NCI-H526 (cell line): ENCODE results near the gene CHST8.
"Not testable (repeated sequence)": the region's sequence is repeated elsewhere in the genome, so short reads cannot be mapped to it uniquely, and the experiment has no call there.

Experiments used
- DNase-seq, 2 experiments: peaks; one replicate each; lab custom pipeline; 2025; lab: John Stamatoyannopoulos, UW

CHST8 gene

DNA sequence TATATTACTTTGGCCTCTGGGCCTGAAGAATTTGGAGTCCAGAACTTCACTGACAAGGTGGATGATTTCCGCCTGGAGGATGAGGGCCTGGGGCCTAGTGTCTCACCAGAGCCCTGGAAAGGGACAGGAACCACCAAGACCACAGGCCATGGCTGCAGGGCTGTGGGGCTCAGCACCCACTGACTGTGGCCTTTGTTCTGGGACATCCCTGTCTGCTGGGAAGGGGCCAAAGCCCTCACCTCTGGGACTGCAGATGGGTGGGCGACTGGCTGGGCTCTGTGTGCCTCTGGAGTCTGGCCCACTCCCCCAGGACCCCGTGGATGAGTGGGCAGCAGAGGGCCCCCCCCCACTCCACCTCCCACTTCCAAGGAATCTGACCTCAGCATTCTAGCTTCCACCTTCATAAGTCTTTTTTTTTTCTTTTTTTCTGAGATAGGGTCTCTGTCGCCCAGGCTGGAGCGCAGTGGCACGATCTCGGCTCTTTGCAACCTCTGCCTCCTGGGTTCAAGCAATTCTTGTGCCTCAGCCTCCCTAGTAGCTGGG lies 20.3 kb downstream of the CHST8 start:
- no peak for DNase-seq

DNA sequence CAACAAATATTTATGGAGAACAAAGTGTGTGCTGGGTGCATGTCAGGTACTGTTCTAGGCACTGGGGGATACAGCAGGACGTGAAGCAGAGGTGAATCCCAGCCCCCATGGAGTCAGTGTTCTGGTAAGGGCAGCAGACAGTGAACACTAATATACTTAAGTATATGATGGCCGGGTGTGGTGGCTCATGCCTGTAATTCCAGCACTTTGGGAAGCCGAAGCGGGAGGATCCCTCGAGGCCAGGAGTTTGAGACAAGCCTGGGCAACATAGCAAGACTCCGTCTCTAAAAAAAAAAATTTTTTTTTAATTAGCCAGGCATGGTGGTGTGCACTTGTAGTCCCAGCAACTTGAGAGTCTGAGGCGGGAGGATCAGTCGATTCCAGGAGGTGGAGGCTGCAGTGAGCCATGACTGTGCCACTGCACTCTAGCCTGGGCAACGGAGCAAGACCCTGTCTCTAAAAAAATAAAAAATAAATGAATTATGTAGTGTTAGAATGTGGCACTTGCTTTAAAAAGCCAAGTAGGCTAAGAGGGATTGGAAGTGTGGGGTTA lies 22.6 kb downstream of the CHST8 start:
- no peak for DNase-seq

DNA sequence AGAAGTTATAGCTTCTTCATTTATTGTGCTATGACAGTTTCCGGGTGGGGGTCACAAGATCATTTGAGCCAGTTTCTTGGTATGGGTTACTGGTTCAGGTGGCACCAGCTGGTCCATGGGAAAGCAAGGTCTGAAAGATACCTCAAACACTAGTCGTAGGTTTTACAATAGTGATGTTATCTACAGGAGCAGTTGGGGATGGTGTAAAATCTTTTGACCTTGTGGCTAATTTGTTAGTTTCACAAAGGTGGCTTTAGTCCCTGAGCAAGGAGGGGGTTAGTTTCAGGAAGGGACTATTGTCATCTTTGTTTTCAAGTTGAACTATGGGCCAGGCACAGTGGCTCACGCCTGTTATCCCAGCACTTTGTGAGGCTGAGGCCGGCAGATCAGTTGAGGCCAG lies 24.6 kb downstream of the CHST8 start:
- DNase-seq, result no peak

DNA sequence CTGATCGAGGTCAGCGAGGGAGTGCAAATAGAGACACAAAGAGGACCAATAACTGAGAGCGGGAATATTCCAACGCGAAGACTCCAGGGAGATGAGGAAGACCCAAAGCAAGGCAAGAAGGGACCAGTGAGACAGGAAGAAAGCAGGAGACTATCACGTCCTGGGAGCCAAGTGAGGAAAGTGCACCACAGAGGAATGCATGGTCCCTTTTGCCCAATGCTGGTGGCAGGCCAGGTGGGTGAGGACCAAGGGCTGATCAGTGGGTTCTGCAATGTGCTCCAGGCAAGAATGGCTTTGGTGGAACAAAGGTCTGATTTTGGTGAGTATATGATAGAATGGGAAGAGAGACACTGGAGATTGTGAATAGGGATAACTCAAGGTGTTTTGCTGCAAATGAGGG lies 25.4 kb downstream of the CHST8 start:
- DNase-seq, result no peak

DNA sequence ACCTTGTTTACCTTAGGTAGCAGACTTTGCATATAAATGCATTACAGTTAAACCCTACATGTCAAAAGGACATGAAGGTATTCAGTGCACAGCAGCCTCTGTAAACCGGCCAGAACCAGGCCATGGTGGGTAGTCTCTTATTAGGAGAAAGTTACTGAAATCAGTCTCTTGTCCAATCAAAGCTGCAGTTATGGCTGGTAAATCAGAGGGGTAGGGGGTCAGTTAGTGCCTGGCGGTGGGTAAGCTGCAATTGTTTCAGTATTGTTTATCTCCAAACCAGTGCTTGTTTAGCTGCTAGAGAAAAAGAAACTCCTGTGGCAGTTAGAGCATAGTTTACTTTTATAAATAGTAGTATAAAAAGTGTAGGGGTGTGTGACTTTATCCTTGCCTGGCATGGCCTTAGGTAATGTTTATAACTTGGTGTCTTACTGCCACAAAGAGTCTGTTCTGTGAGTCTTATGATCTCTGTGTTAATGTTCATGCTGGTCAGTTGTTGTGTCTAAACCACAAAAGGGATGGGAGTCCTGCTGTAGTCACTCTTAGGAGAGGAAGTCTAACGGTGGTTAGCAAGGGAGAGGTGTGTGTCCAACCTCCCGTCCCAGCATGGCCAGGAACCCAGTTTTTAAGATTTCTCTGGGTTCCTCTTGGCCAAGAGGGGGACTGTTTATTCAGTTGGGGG lies 28.0 kb downstream of the CHST8 start:
- peak in 1 of 2 experiments; percentile 79 for DNase-seq

DNA sequence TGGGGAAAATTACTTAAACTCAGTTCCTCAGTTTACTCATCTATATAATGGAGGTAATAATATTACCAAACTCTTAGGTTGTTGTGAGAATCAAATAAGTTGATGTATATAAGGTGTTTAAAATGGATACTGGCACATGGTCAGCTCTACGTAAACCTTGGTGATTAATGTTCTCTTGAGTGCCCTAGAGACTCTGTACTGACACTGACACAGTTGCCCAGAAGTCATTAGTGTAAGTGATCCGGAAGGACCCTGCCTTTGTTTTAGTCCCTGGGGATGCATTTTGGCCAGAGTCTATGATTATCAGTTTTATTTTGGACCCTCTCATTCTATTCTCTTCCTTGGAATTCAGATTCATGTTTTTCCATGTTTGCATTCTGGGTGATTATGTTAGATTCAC lies 31.9 kb downstream of the CHST8 start:
- DNase-seq, result no peak

DNA sequence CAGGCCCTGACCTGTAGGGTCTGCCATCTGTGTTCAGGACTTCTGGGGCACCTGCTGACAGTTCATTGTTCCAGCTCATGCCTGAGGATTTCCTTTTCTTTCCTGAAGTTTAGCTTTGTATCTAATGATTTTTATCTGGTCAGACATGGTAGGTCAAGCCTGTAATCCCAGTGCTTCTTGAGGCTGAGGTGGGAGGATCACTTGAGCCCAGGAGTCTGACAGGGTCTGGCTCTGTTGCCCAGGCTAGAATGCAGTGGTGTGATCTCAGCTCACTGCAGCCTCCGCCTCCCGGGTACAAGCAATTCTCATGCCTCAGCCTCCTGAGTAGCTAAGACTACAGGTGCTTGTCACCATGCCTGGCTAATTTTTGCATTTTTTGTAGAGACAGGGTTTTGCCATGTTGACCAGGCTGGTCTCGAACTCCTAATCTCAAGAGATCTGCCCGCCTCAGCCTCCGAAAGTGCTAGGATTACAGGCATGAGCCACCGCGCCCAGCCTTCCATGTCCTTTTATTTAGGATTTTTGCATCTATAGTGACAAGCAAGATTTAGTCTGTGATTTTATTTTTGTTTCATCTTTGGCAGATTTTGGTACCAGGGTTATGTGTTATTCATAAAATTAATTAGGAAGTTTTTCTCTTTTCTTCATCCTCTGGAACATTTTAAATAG lies 33.2 kb downstream of the CHST8 start:
- no peak for DNase-seq

DNA sequence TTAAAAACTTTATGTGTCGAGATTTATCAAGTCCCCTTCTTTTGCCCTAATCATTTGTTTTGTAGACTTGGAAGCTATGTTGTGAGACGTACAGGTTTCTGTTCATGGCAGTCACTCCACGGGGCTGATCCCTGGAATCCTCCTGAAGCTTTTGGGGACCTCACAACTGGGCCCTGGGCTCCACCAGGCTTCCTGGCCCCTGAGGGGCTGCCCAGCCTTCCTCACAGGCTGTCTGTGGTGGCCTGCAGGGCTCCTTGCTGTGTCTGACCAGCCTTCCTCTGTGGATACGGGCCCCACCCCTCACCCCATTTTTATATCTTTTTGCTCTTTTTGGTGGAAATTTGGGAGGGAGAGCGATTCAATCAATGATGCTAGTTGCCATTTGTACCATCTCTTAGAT lies 38.1 kb downstream of the CHST8 start:
- DNase-seq, result no peak

DNA sequence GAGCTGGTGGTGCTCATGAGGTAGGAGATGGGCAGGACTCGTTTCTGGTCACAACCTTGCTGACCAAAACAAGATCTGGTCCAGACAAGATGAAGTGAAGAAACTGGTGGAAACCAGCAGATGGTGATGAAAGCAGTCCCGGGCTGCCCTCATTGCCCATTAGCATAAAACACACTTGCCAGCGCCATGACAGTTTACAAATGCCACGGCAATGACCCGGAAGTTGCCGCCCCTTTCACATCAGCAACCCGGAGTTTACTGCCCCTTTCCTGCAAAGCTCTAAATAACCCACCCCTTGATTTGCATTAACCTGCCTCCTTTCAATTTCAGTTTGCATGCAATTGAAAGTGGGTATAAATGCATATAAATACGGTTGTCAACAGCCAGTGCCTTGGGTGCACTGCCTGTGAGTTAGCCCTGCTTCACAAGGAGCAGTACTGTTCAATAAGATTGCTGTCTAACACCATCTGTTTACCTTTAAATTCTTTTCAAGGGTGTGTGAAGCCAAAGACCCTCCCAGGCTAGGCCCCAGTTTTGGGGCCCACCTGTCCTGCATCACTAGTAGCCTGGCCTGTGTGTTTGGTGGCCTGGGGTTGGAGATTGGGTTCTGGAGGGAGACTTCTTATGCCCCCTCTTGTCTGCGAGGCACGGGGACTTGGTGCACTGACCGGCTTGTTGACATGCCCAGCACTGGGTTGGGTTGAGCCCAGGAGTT lies 38.8 kb downstream of the CHST8 start:
- peak; percentile 87 to 93 for DNase-seq

DNA sequence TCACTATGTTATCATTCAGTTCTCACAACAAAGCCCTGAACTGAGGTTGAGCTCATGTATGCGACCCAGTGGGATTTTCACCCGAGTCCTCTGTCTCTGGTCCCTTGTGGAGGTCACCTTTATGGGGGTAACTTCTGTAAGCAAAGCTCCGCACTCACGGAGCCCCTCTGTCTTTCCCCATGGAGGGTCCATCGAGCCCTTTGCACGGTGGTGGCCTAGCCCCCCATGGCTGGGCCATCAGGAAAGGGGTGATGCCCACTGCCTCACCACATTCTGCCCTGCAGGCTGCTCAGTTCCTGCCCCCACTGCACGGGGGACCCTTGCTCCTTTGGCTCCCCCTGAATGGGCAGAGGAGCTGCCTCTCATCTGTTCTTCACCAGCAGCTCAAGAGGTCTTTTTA lies 39.6 kb downstream of the CHST8 start:
- no peak for DNase-seq

DNA sequence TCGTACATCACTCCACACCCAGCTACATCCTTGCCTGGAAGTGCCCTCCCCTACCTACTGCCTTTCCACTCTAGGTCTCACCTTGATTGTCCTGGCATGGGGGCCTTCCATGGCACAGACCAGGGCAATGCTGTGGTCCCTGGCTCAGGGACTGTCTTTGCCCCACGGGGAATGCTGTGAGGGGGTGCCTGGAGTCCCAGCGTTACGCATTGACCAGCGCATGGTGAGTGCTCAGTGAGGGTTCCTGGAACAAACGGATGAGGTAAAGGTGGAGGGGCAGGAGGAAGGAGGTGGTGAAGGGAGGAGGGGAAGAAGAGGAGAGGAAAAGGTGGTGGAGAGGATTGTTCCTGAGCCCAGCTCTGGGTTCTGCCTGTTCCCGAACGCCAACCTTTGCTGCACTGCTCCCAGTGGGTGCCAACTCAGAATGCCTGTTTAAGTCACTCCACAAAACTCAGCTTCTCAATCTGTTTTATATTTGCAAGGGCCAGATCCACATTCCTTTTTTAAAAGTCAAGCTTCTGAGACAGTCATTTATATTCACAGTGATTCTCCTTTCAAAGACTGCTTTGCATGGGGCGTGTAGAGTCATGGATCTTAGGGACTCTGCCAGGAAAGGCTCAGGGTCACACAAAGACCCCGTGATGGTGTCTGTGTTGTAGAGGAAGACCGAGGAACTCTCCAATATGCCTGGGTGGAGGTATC lies 40.8 kb downstream of the CHST8 start:
- DNase-seq, result peak in 1 of 2 experiments; percentile 34

DNA sequence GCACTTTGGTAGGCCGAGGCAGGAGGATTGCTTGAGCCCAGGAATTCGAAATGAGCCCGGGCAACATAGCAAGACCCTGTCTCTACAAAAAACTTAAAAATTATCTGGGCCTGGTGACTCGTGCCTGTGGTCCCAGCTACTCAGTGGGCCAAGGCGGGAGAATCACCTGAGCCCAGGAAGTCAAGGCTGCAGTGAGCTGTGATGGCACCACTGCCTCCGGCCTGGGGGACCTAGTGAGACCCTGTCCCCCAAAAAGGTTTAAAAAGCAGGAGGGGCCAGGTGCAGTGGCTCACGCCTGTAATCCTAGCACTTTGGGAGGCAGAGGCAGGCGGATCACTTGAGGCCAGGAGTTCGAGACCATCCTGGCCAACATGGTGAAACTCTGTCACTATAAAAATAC lies 41.6 kb downstream of the CHST8 start:
- not testable (repeated sequence) for DNase-seq

DNA sequence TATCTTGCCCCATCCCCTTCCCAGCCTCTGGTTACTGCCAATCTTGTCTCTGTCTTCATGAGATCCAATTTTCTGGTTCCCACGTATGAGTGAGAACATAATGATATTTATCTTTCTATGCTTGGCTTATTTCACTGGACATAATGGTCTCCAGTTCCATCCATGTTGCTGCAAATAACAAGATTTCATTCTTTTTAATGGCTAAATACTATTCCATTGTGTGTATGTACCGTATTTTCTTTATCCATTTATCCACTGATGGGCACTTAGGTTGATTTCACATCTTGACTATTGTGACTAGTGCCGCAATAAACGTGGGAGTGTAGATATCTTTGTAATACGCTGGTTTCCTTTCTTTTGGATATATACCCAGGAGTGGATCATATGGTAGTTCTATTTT lies 43.0 kb downstream of the CHST8 start:
- DNase-seq, result no peak

DNA sequence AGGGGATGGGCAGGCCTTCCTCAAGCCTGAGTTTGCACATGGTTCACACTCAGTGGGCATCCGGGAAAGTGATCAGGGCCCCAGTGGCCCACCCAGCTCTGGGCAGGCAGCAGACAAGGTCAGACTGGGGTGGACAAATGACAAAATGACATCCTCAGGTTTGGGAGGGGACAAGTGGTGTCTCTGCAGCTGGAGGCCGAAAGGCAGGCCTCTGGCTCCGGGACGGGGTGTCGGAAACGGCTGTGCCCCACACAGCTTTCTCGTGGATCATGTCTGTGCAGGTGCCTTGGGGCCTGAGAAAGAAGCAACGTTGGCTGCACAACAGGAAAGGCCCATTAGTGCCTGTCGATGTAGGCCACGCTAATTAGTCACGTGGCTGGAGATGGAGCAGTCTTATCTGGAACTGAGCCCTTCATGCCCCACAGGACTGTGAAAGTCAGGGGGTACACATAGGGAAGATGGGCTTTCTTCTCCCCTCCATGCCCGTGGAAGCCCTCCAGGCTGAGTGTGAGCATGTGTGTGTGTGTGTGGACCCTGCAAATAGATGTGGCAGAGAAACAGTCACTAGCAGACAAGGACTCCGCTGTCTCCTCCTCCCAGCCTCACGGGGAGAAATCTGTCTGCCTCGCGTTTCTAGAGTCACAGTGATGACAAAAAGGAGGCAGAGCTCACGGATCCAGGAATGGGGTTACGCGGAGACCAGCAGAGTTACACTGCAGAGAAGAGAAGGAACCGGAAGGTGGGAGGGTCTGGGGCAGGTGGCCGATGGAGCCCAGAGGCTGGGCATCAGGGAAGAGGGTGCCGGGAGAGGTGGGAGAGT lies 44.2 kb downstream of the CHST8 start:
- DNase-seq, result no peak

DNA sequence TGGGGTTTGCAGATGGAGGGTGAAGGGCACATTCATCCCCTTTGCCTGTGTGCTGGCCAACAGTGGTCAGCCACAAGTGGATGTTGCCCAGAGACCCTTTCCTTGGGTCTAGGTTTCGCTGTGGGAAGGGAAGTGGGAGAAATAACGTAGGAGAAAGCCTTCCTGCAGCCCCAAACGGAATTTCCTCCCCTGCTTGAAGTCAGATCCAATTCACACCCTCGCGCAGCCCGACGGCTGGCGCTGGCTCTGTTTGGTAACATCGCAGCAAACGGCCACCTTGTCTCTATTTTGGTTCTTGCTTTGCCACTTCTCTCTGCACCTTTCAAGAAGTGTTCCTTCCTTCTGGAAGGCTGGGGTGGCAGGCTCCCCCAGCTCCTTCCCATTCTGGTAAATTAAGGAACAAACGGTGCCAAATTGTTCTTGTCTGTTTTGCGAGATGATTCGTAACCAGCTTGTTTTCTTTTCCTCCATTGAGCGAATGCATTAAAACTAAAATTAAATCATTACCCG lies 45.4 kb downstream of the CHST8 start:
- no peak for DNase-seq

DNA sequence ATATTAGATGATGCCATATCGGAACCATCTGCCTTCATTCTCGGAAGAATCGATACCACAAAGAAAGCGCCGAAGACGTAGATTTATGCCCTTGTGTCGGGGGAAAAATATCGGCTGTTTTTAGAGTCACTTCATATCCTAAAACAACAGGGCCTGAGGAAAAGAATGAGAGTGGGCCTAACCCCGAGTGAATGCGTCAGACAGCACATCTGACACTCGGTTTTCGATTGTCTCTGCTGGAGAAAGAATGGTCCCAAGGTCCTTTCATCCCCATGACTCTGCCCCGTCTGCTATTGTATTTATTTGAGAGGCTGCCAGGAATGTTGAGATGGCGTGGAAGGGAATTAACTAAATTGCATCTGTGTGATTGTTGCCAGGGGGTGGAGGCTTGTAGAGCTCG lies 46.1 kb downstream of the CHST8 start:
- no peak for DNase-seq

DNA sequence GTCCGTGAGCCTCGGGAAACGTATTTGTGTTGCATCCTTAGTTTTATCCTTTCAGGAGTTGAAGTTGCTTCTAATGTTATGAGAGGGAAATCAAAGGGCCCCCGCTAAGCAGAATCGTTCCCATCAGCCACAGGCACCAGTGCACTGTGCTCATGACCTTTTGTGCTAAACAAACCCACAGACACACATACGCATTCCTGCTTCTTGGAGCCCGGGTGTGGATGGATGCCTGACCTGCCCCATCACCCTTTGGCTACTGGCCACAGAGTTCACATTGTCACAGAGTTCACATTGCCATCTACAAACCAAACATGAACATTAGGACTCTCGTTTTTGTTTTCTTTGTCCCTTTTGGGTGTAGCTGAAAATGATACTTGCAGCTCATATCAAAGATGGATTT lies 47.2 kb downstream of the CHST8 start:
- DNase-seq, result no peak

DNA sequence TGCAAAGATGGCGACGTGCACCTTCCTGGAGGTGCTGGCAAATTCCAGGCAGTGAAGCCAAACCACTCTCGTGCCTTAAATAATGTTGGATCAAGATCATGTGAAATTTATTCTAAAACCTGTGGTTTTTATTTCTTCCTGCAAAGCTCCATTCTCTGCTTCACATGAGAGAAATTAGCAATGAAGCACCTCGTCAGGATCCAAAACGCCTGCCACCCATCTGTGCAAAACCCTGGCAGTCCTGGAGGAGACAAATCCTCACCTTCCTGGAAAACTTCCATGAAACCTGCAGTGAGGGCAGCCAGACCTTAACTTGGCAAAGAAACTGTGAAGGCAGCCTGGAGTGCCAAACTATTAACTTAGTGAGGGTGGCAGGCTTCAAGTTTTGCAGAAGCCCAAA lies 47.6 kb downstream of the CHST8 start:
- no peak for DNase-seq

DNA sequence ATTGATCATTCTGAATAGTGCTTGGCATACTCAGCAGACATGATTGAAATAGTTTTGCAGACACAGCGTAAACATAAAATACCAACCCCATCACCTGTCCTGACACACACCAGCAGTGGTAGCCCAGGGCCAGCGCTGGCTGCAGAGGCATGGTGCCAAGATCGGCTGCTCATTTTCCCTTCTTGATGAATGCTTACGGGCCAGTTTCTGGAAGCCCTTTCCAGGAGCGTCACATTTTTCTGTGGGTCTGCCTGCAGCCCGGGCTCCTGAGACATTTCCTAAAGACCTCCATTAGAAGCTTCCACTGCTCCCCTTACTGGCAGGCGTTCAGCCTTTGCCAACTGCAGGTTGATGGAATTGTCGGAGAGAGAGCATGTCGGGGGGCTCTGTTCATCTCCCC lies 48.6 kb downstream of the CHST8 start:
- no peak for DNase-seq

DNA sequence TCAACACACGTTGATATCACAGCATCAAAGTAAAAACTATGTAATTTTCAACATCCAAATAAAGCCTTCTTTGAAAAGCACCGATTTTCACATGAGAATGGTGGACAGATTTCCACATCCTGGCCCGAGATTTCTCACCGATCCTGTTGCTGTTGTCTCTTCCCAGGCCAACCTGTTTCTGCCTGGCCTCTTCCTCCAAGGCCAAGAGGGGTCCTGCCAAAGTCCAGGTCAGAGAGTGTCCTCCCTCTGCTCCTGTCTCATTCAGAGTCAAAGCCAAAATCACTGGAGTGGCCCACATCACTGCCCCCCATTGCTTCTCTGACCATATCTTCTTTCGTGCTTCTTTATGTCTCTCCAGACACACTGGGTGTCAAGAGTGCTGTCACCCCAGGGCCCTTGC lies 49.5 kb downstream of the CHST8 start:
- no peak for DNase-seq

DNA sequence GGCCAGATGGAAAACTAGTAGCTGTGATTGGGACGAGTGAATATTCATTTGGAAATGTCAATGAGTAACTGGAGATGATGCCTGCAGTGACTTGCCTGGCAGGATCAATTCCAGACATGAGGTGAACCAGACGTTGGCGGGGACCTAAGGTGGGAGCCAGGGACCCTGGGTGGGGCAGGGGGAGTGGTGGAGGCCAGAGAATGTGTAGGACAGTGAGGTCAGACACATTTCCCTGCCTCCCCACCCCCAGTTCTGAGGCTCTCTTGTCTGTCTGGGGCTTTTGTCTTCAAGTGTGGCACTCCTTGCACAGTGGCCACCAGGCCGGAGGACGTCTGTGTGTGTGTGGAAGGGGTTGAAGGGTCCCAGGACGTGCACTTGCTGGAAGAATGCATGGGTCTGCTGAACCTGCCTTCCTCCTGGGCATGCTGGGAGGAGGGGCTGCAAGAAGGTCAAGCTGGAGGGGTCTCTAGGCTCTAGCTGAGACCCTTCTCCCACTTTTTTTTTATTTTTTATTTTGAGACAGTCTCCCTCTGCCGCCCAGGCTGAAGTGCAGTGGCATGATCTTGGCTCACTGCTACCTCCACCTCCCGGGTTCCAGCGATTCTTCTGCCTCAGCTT lies 51.6 kb downstream of the CHST8 start:
- DNase-seq, result no peak
